ENCODE results near the gene MAP2K6.

DNA sequence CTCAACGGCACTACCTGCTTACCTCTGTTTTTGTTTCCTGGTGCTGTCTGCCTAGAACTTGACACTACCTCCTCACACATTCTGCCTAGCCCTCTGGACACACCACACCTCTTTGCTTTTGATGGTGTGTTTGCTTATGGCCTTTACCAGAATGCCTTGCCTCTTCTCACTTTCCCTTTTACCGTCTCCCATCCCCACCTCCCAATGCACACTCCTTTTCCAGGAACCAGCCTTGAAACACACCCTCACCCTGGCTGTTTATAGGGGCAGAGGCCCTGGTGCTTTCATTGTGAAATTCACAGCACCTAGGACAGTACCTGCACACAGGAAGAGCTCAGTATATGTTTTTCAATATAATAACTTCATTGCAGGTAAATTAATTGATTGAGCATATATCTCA is 56.2 kb downstream of the MAP2K6 start:
- TF ChIP-seq, protein P1, sequence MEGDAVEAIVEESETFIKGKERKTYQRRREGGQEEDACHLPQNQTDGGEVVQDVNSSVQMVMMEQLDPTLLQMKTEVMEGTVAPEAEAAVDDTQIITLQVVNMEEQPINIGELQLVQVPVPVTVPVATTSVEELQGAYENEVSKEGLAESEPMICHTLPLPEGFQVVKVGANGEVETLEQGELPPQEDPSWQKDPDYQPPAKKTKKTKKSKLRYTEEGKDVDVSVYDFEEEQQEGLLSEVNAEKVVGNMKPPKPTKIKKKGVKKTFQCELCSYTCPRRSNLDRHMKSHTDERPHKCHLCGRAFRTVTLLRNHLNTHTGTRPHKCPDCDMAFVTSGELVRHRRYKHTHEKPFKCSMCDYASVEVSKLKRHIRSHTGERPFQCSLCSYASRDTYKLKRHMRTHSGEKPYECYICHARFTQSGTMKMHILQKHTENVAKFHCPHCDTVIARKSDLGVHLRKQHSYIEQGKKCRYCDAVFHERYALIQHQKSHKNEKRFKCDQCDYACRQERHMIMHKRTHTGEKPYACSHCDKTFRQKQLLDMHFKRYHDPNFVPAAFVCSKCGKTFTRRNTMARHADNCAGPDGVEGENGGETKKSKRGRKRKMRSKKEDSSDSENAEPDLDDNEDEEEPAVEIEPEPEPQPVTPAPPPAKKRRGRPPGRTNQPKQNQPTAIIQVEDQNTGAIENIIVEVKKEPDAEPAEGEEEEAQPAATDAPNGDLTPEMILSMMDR (IDR thresholded peaks at IDR 0.05): no peak
- TF ChIP-seq EZH2 (IDR thresholded peaks at IDR 0.05) (no peak), EZH2phosphoT487 (IDR thresholded peaks at IDR 0.05) (no peak)
